HG03571 (cell line): Measurements from ENCODE around the gene P4HB.

ENCODE experiments used
- ATAC-seq: cut with Tn5 transposase; IDR thresholded peaks from one replicate; pipeline ENCODE4 v1.9.1; 2021; ENCODE audit not compliant: unreplicated experiment

Gene P4HB

DNA sequence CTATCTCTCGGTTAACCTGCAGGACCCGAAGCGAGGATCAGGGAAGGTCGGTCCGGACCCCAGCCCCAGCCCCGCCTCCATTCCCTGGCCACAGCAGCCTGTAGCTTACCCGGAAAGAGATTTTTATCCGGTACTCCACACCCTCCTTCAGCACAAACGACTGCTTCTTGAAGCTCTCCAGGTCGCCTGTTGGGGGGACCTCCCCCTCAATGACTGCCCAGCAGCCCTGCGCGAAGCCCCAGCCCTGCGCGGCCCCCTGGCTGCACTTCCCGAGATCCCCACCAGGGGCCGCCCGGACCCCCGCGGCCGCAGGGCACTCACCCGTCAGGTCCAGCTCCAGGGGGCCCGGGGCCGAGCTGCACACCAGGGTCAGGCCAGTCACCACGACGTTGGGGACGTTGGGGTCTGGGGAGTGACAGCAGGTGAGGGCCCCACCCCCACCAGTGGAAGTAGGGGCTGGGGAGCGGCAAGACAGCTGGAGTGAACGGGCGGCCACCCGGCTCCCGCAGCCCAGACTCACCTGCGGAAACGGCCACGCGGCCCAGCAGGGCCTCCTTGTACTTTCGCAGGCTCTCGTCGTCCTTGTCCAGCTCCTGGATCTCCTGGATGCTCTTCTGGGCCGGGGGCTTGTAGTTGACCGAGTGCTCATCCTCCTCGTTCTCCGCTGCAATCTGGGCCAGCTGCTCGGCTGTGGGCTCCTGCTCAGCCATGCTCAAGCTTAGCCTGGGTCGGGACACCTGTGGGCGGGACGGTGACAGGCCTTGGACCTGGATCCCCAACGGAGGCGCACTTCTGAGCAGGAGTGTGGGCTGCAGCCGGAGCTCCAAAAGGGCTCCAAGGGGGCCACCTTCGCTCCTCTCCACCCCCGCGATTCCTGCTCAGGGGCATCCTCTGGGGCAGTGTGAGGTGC lies 9.1 kb upstream of the P4HB start:
- ATAC-seq = no peak

DNA sequence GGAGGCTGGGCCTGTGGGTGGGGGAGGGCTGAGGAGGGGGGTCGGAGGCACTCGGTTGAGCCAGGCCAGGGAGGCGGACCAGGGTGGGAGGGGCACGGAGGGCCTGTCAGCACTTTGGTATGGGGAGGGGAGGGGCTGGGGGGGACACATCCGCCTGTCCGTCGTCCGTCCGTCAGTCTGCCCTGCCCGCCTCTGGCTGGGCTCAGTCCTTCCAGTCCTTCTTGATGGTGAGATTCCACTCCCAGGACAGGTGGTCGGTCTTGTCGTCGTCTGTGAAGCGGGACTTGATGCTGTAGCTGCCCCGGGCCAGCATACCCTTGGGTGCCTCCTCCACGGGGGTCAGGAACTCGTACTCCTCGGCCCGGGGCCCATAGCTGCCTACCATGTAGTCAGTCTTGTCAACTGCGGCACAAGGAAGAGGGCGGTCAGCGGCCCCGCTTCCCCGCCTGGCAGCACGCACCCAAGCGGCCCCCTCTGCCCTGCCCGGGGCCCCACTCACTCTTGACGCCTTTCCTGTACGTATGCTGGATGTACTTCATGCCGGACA lies 8.4 kb upstream of the P4HB start:
- ATAC-seq = no peak

- ATAC-seq = no peak
Observed at GRCh38 chr17:81867991-81868673, 7.8 kb upstream of the P4HB start.

GRCh38 chr17:81867170-81867990 lies 7.0 kb upstream of the P4HB start:
- ATAC-seq = no peak

DNA sequence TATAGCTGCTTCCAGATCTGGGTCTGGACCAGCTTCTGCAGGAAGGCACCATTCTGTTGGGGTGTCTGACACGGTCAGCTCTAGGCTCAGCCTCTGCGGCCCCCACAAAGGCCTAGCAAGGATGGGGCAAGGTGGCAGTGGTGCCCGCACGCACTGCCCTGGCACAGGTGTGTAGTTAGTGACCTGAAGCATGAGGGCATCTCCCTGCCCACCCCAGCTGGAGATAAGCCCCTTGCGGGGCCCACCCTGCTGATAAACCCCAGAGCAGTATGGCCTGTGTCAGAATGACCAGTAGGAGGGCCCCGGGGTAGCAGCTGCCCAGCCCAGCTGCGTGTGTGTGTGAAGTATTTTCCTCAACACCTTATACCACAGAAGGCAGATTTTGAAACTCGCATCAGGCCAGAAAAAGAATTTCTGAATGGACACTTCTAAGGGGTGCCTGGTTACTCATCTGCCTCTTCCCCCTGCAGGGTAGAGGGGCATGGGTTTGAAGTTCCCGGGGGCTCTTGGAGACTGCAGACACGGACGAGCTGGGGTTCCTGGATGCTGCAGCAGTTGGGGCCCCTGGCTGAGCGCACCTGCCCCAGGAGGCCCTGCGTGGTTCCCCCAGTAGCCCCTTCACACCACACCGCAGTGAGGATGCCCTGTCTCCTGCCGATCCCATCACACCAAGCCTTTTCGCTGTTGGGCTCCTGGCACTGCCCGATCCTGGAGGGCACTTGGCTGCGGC lies 6.3 kb upstream of the P4HB start:
- no peak for ATAC-seq

DNA sequence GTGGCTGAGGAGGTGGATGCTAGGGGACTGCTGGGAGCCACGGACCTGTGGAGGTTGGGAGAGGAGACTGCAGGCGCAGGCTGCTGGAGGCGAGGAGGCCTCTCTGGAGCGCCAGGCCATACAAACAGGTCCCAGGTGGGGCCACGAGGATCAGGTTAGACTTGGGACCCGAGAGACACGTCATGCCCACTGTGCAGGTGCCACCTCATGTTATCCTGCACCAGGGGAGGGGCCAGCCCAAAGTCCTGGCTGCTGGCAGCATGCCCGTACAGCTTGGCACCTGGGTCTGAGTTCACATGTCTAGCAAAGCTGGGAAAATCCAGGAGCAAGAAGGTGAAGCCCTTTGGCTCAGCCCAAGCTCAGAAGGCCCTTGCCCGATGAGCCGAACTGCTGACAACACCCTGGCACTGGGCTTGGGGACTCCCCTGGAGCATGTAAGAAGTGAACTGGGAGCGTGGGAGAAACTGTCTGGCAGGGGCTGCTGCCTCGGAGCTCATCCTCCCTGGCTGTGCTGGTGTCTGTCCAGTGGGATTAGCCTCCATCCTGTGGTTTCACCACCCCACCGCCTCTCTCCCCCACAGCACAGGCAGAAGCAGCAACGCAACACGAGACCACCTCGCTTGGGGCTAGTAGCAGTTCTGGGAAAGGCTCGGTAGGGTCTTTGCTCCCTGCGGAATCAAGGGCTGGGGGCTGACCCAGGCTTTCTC lies 5.6 kb upstream of the P4HB start:
- ATAC-seq = no peak

- no peak for ATAC-seq
Observed at GRCh38 chr17:81865358-81865732, 5.0 kb upstream of the P4HB start.

DNA sequence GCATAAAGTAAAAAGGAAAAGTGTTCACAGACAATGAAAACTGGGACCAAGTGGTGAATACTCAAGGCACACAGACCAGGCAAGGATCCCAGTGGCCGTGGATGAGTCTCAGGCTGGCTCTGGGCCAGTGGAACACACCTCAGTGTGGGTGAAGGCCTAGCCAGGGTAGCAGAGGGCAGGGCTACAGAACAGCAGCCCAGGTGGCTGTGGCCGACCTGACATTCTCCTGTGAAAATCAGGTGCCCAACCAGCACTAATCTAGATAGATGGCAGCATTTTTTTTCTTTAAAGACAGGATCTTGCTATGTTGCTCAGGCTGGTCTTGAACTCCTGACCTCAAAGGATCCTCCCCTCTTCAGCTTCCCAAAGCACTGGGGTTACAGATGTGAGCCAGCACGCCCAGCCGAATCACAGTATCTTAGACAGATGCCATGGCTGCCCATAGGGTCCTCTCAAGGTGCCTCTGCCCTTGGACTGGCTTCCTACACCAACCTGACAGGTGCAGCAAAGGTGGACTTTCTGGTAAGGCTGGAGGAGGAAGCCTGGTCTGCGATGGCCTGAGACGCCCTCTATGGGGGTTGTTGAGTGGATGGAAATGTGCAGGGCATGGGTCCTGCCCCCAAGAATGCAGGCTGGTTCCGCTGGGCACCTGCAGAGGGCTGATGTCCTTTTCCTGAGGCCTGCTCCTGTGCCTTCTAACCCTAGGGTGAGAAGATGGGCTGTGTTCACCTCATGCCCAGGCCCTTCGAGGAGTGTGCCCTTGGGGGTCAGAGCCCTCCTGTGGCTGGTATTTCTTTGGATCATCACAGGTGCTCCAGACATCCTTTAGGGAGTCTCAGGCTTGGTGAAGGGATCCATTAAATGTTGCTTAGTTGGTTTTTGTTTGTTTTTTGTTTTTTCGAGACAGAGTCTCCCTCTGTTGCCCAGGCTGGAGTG lies 3.8 kb upstream of the P4HB start:
- ATAC-seq = no peak

DNA sequence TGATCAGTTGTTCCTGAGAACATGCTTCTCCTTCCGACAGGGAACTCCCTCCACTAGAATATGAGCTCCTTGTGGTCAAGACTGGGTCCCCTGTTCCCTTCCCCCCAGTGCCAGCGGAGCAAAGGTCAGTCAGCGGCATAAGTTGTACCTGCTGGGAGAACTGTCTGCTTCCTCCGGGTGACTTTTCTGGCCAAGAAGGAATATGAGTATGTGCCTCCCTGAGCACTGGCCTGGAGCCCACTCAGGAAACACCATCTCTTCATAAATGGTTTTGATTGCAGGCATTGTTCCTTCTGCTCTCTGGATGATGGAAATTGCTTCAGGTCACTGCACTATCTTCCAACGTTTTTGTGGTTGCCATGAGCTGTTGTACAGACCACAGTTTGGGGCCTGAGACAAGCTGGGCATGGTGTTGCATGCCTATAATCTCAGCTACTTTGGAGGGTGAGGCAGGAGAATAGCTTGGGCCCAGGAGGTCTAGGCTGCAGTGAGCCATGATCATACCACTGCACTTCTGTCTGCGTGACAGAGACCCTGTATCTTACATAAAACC lies 2.9 kb upstream of the P4HB start:
- no peak for ATAC-seq

- peak; percentile 73 for ATAC-seq
Observed at GRCh38 chr17:81860756-81861568, 627 bp upstream of the P4HB start.

DNA sequence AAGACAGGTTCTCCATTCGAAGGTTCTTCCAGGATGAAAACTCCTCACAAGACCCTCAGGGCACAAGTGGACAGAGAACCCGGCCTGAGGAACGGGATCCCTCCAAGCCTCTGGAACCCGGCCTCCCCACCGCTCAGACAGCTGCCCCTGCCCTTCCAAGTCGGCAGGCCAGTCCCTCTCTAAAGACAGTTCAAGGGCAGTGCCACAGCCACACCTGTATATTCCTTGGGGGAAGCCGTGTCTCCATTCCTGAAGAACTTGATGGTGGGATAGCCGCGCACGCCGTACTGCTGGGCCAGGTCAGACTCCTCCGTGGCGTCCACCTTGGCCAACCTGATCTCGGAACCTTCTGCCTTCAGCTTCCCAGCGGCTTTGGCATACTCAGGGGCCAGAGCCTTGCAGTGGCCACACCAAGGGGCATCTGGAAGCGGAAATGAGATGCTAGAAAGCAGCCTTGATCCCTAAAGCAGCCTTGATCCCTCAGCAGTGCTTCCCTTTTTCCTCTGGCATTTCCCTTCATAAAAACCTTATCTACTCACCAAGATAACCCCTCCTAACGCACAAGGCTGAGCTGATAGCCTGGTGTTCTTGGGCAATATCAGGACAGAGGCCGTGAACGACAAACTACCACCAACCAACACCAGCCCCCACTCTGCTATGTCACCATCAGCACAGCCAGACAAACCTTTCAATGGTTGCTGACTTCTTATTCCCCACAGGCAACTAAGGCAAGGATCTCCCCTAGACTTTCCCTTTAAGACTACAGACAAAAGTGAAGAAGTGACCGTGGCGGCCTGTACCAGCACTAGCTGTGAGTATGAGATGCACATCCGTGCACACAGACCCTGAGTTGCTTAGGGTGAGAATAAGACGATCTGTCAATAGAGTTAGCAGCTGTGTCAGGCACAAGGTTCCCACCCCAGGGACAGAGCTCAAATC lies 1.1 kb downstream of the P4HB start:
- ATAC-seq = no peak

GRCh38 chr17:81858170-81858966 lies 2.0 kb downstream of the P4HB start:
- no peak for ATAC-seq

DNA sequence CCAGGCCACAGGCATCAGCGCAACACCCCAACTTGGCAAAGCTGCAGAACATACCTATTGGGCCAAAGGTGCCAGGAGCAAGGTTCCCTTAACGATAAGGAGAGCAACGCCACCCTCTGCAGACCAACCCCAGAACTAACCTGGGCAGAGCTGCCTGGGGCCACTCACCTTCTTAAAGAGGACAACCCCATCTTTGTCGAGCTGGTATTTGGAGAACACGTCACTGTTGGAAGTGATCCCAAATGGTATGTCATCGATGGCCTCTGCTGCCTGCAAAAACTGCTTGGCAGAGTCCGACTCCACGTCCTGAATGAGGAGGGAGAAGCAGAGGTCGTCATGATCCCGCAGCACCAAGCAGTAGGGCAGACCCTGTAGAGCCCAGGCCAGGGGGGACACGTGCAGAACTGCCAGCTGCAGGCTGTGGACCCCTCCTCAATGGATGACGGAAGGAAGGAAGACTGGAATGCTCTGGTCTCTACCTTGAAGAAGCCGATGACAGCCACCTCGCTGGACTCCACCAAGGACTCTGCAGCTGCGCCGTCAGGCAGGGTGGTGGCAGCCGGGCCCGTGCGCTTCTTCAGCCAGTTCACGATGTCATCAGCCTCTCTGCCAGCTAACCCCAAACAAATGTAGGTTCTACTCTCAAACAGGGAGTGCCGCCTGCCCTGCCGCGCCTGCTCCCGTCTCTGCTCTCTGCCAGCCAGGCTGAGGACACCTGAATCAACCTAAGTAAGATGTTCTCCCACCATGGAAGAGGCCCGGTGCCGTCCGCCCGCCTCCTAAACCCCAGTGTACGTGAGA lies 5.2 kb downstream of the P4HB start:
- ATAC-seq = no peak

GRCh38 chr17:81852237-81852636 lies 8.1 kb downstream of the P4HB start:
- ATAC-seq = no peak

DNA sequence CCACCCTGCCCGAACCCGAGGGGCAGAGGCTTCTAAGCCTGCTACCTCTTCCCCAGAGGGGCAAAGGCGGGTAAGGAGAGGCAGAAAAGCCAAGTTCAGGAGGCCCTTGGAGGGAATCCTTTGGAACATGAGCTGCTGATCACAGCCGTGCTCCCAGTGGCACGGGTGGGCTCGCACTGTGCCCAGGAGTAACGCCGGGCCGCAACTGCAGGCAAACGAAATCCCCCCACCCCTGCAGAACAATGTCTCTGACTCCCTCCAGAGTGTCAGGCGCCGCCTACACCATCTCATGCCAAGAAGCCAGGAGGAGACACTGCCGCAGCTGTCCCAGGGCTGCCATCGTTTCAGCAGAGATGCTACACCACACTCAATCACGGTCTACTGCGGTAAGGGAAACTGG lies 8.9 kb downstream of the P4HB start:
- no peak for ATAC-seq
